IMR-90 (cell line): Measurements from ENCODE around the gene STT3A. TPM values are rescaled to one million over a fixed set of nuclear protein-coding genes. Genes with fewer than 3 reads are reported as not detected.
A peak's percentile ranks its signal among the peaks of the same experiment; 100 is the strongest.

Experiments used
- ATAC-seq: fragments of 200-7000 bp; cut with Tn5 transposase; 2 replicates; pipeline ENCODE4 v1.9.1; 2020; ENCODE audit warnings: low read depth, mild to moderate bottlenecking, moderate library complexity
- BruUV-seq: library from RNA; stranded (reverse); fragments of 400-500 nt; replicated peaks from 2 replicates; lab custom pipeline; 2021; lab: Mats Ljungman, UMichigan
- CTCF ChIA-PET: fragments of 300-600 bp; formaldehyde crosslinking; extraction: SDS; loops from one replicate; lab custom pipeline; 2021; ENCODE audit warnings: antibody characterized with exemption; lab: Yijun Ruan, JAX
- POLR2A ChIA-PET: fragments of 300-600 bp; sonication (Branson Sonifier 250); formaldehyde crosslinking; loops from one replicate; lab custom pipeline; 2022; ENCODE audit warnings: antibody characterized with exemption; ENCODE audit not compliant: unreplicated experiment; lab: Charles Lee
- DNase-seq: peaks from one replicate; pipeline ENCODE4 v3.0.0; 2013
- H2AFZ ChIP-seq: replicated peaks from 2 replicates; pipeline ENCODE3; 2013; ENCODE audit warnings: low read length, mild to moderate bottlenecking; ENCODE audit not compliant: poor library complexity
- H2AK5ac ChIP-seq: 2 replicates; pipeline ENCODE4 v1.6.1; 2013; ENCODE audit warnings: low read depth, low read length, inconsistent platforms
- H2AK9ac ChIP-seq: replicated peaks from 2 replicates; pipeline ENCODE3; 2013; ENCODE audit warnings: mild to moderate bottlenecking, low read depth, low read length, moderate library complexity; ENCODE audit not compliant: poor library complexity
- H2BK120ac ChIP-seq: 2 replicates; pipeline ENCODE4 v1.6.1; 2013; ENCODE audit warnings: low read depth, low read length, inconsistent platforms
- H2BK15ac ChIP-seq: 3 replicates; pipeline ENCODE4 v1.6.1; 2013; ENCODE audit warnings: low read depth, low read length, inconsistent platforms
- H2BK20ac ChIP-seq: 2 replicates; pipeline ENCODE4 v1.6.1; 2013; ENCODE audit warnings: low read depth, mild to moderate bottlenecking, inconsistent platforms, low read length, moderate library complexity
- H2BK5ac ChIP-seq: 2 replicates; pipeline ENCODE4 v1.6.1; 2013; ENCODE audit warnings: mild to moderate bottlenecking, low read depth, low read length, inconsistent platforms; ENCODE audit not compliant: poor library complexity, severe bottlenecking
- H3K14ac ChIP-seq: replicated peaks from 2 replicates; pipeline ENCODE4 v1.6.1; 2013; ENCODE audit warnings: low read depth, low read length, inconsistent platforms
- H3K18ac ChIP-seq: 2 replicates; pipeline ENCODE4 v1.6.1; 2013; ENCODE audit warnings: low read depth, low read length, control low read depth
- H3K23ac ChIP-seq: 2 replicates; pipeline ENCODE4 v1.6.1; 2013; ENCODE audit warnings: low read depth, low read length, inconsistent platforms
- H3K27ac ChIP-seq: 2 replicates; pipeline ENCODE4 v1.5.1; 2013; ENCODE audit warnings: mild to moderate bottlenecking, control low read depth, low read length; ENCODE audit not compliant: insufficient read depth
- H3K27me3 ChIP-seq: 2 replicates; pipeline ENCODE4 v1.6.1; 2013; ENCODE audit warnings: low read length; ENCODE audit not compliant: control insufficient read depth, insufficient read depth
- H3K36me3 ChIP-seq: 2 replicates; pipeline ENCODE4 v1.6.1; 2013; ENCODE audit warnings: low read length, mixed read lengths; ENCODE audit not compliant: control insufficient read depth, insufficient read depth
- H3K4ac ChIP-seq: 2 replicates; pipeline ENCODE4 v1.6.1; 2013; ENCODE audit warnings: low read depth, low read length, inconsistent platforms
- H3K4me1 ChIP-seq: 2 replicates; pipeline ENCODE4 v1.6.1; 2013; ENCODE audit warnings: low read length, mixed read lengths; ENCODE audit not compliant: control insufficient read depth, insufficient read depth
- H3K4me2 ChIP-seq: 2 replicates; pipeline ENCODE4 v1.6.1; 2013; ENCODE audit warnings: low read depth, mild to moderate bottlenecking, control low read depth, low read length, moderate library complexity
- H3K4me3 ChIP-seq: 2 replicates; pipeline ENCODE4 v1.5.1; 2013; ENCODE audit warnings: low read depth, mild to moderate bottlenecking, control low read depth, low read length, moderate library complexity; ENCODE audit not compliant: insufficient read depth
- H3K56ac ChIP-seq: 2 replicates; pipeline ENCODE4 v1.6.1; 2013; ENCODE audit warnings: low read length, inconsistent platforms; ENCODE audit not compliant: insufficient read depth; ENCODE audit errors: extremely low read depth
- H3K79me1 ChIP-seq, 2 experiments: 2 replicates each; pipeline ENCODE4 v1.6.1; 2013; ENCODE audit warnings: low read length in 2 of 2, inconsistent platforms in 1 of 2, low read depth in 1 of 2
- H3K9ac ChIP-seq: 2 replicates; pipeline ENCODE4 v1.6.1; 2013; ENCODE audit warnings: low read depth, low read length, control low read depth
- H3K9me1 ChIP-seq: 2 replicates; pipeline ENCODE4 v1.6.1; 2013; ENCODE audit warnings: low read length, inconsistent platforms; ENCODE audit not compliant: insufficient read depth
- H3K9me3 ChIP-seq: 2 replicates; pipeline ENCODE4 v1.6.1; 2013; ENCODE audit warnings: low read length; ENCODE audit not compliant: control insufficient read depth, insufficient read depth
- H4K20me1 ChIP-seq: 2 replicates; pipeline ENCODE4 v1.6.1; 2013; ENCODE audit warnings: low read length, inconsistent platforms; ENCODE audit not compliant: insufficient read depth
- H4K5ac ChIP-seq: 2 replicates; pipeline ENCODE4 v1.6.1; 2013; ENCODE audit warnings: mild to moderate bottlenecking, low read depth, low read length, control low read depth
- H4K8ac ChIP-seq, 2 experiments: 2 replicates each; pipeline ENCODE4 v1.6.1; 2013; ENCODE audit warnings: low read depth in 2 of 2, low read length in 2 of 2, control low read depth in 1 of 2, inconsistent platforms in 1 of 2
- H4K91ac ChIP-seq: 2 replicates; pipeline ENCODE4 v1.6.1; 2013; ENCODE audit warnings: low read depth, low read length, inconsistent platforms; ENCODE audit not compliant: insufficient read depth
- BHLHE40 ChIP-seq: fragments of 150-350 bp; IDR thresholded peaks from 2 replicates; pipeline ENCODE4 v1.6.1; 2016; ENCODE audit warnings: mild to moderate bottlenecking, low read depth, low read length
- CEBPB ChIP-seq: IDR thresholded peaks from 2 replicates; pipeline ENCODE4 v1.6.1; 2012; ENCODE audit warnings: low read depth, low read length, improper control_type of control experiment
- CHD1 ChIP-seq: IDR thresholded peaks from 2 replicates; pipeline ENCODE4 v1.6.1; 2012; ENCODE audit warnings: low read depth, low read length, improper control_type of control experiment
- CTCF ChIP-seq: conservative IDR thresholded peaks from 2 replicates; pipeline ENCODE4 v1.5.1; 2012; ENCODE audit warnings: mild to moderate bottlenecking, low read depth, low read length, improper control_type of control experiment
- FOS ChIP-seq: fragments of 150-350 bp; IDR thresholded peaks from 2 replicates; pipeline ENCODE4 v1.6.1; 2016; ENCODE audit warnings: low read depth, low read length
- MAFK ChIP-seq: IDR thresholded peaks from 2 replicates; pipeline ENCODE4 v1.6.1; 2012; ENCODE audit warnings: low read depth, low read length, improper control_type of control experiment
- MAZ ChIP-seq: IDR thresholded peaks from 2 replicates; pipeline ENCODE4 v1.6.1; 2012; ENCODE audit warnings: low read depth, mild to moderate bottlenecking, low read length, improper control_type of control experiment, moderate library complexity, borderline replicate concordance
- MXI1 ChIP-seq: IDR thresholded peaks from 2 replicates; pipeline ENCODE4 v1.6.1; 2012; ENCODE audit warnings: low read depth, mild to moderate bottlenecking, low read length, moderate library complexity, borderline replicate concordance
- NFE2L2 ChIP-seq: fragments of 150-350 bp; IDR thresholded peaks from 2 replicates; pipeline ENCODE4 v1.6.1; 2016; ENCODE audit warnings: low read depth, mild to moderate bottlenecking, low read length
- POLR2A ChIP-seq: IDR thresholded peaks from 2 replicates; pipeline ENCODE4 v1.6.1; 2012; ENCODE audit warnings: mild to moderate bottlenecking, low read depth, low read length
- RAD21 ChIP-seq: IDR thresholded peaks from 2 replicates; pipeline ENCODE4 v1.6.1; 2012; ENCODE audit warnings: low read length, improper control_type of control experiment
- RCOR1 ChIP-seq: IDR thresholded peaks from 2 replicates; pipeline ENCODE4 v1.6.1; 2012; ENCODE audit warnings: mild to moderate bottlenecking, low read length, improper control_type of control experiment; ENCODE audit not compliant: insufficient replicate concordance
- RFX5 ChIP-seq: IDR thresholded peaks from 2 replicates; pipeline ENCODE4 v1.8.0; 2012; ENCODE audit warnings: low read depth, mild to moderate bottlenecking, low read length, moderate library complexity
- SMC3 ChIP-seq: fragments of 150-350 bp; IDR thresholded peaks from 2 replicates; pipeline ENCODE4 v1.6.1; 2016; ENCODE audit warnings: low read depth, mild to moderate bottlenecking, antibody characterized with exemption, low read length, moderate library complexity
- USF2 ChIP-seq: fragments of 150-350 bp; IDR thresholded peaks from 2 replicates; pipeline ENCODE4 v1.6.1; 2017; ENCODE audit warnings: mild to moderate bottlenecking, antibody characterized with exemption, low read length, low read depth
- WGBS, 2 experiments: methylation state at CpG; one replicate each; pipeline versions ENCODE4 v1.1.5 to v1.1.7; 2013; ENCODE audit warnings: missing lambda C conversion rate in 2 of 2; ENCODE audit not compliant: insufficient read length in 1 of 2; ENCODE audit errors: extremely low coverage in 2 of 2; 5-methylcytosine and 5-hydroxymethylcytosine counted together
- dilution Hi-C: fragments of 300-500 bp; cut with HindIII; formaldehyde crosslinking; loops from one replicate; pipeline ENCODE4 v1.14.3; 2018; ENCODE audit warnings: low sequenced_read_pairs; ENCODE audit not compliant: unreplicated experiment
- in situ Hi-C: fragments of 300-500 bp; cut with MboI; formaldehyde crosslinking; loops from 3 replicates; pipeline ENCODE4 v1.14.3; 2019; ENCODE audit warnings: low sequenced_read_pairs, inconsistent platforms, mixed read lengths
- intact Hi-C: fragments of 100-400 bp; cut with micrococcal nuclease; formaldehyde crosslinking; loops from 2 replicates; pipeline ENCODE4 v1.10.0; 2022
- polyA plus RNA-seq, 3 experiments: library from polyadenylated mRNA; depleted of rRNA; stranded (reverse); fragments of >200 nt; gene quantifications; 2 replicates each; pipeline ENCODE4 v1.2.3, GENCODE V29; 2012; ENCODE audit warnings: low replicate concordance in 1 of 3
- total RNA-seq: library from RNA; depleted of rRNA; stranded (reverse); fragments of >200 nt; gene quantifications from 2 replicates; pipeline ENCODE4 v1.2.3, GENCODE V29; 2012
- TF ChIP-seq, protein P1 (sequence below): fragments of 150-350 bp; IDR thresholded peaks from 2 replicates; pipeline ENCODE4 v1.6.1; 2016; ENCODE audit warnings: low read depth, mild to moderate bottlenecking, low read length, moderate library complexity, borderline replicate concordance

Gene STT3A
- total and polyA plus RNA-seq, 2 of the 4 experiments (the other 2 are of a cell fraction) = 180 to 387 TPM

DNA sequence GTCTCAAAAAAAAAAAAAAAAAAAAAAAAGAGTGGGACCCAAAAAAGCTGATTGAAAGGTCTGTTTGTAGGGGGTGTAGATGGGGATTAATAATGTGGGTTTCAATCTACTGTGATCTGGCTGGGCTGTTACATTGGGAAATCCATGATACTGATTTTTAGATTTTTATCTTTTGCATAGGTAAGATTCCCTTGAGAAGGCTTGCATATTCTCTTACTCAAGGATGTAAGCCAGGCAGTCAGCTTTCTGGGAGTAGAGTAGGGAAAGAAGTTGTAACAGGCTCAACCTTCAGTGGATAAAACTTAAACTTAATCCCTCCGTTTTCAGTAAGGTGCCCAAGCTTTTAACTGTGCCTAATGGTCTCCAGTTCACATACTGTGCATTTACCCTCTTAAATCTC, 30.4 kb downstream of the STT3A start:
- DNase-seq (no peak), ATAC-seq (no peak)
- no peaks in the 10 kb centered on the region for H3K27me3 ChIP-seq
- no peak overlapping the region for H3K9ac ChIP-seq
- peaks cover 8 to 36% of the 10 kb centered on the region in 2 experiments; a peak in 3 of 4 replicates for H3K79me1 ChIP-seq
- no peaks in the 10 kb centered on the region for H4K20me1 ChIP-seq
- no peak overlapping the region for H2AFZ ChIP-seq
- H3K4ac ChIP-seq = peak overlapping the region; percentile 33; the same call in 1 of the 2 replicates
- H2BK120ac ChIP-seq = no peak overlapping the region
- no peak for TF ChIP-seq MAZ
- no peak for TF ChIP-seq RAD21
- TF ChIP-seq CEBPB = no peak
- TF ChIP-seq CTCF = no peak
- TF ChIP-seq POLR2A = no peak
- TF ChIP-seq, protein P1, sequence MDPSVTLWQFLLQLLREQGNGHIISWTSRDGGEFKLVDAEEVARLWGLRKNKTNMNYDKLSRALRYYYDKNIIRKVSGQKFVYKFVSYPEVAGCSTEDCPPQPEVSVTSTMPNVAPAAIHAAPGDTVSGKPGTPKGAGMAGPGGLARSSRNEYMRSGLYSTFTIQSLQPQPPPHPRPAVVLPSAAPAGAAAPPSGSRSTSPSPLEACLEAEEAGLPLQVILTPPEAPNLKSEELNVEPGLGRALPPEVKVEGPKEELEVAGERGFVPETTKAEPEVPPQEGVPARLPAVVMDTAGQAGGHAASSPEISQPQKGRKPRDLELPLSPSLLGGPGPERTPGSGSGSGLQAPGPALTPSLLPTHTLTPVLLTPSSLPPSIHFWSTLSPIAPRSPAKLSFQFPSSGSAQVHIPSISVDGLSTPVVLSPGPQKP = no peak
- TF ChIP-seq BHLHE40 = no peak
- no peak for TF ChIP-seq NFE2L2
- TF ChIP-seq MXI1 = no peak
- TF ChIP-seq RCOR1 = no peak
- TF ChIP-seq RFX5 = no peak
- no peak for TF ChIP-seq CHD1
- TF ChIP-seq USF2 = no peak
- no peak for TF ChIP-seq MAFK
- no peak for TF ChIP-seq SMC3
- TF ChIP-seq FOS = no peak
- no peak overlapping the region for H3K56ac ChIP-seq
- no peak overlapping the region; the same call in 1 of the 2 replicates for H2BK20ac ChIP-seq
- no peaks in the 10 kb centered on the region for H3K9me3 ChIP-seq
- intact Hi-C loops (no loop called here), dilution Hi-C loops (no loop called here), in situ Hi-C loops (loop anchor here (10.0 kb wide), 1 partner anchor 252 kb away; no protein-coding TSS in a partner anchor)
- H2BK5ac ChIP-seq = no peak overlapping the region
- H3K36me3 ChIP-seq = peaks cover 18% of the 10 kb centered on the region
- no CpG with 5 or more reads among the region's 1 CpG for WGBS, 2 experiments
- peak overlapping the region; percentile 46; the same call in 1 of the 2 replicates for H2AK5ac ChIP-seq
- no peak overlapping the region for H2AK9ac ChIP-seq
- no peak overlapping the region for H3K23ac ChIP-seq
- no peak overlapping the region for H4K91ac ChIP-seq
- no peak overlapping the region for H3K4me2 ChIP-seq
- POLR2A ChIA-PET = no interaction called here
- H3K4me3 ChIP-seq = no peak overlapping the region
- CTCF ChIA-PET = interaction anchor here (0.6 to 0.7 kb wide), 2 partner anchors 48 to 1211 kb away, joined by 3 to 4 read pairs; no protein-coding TSS in a partner anchor
- no peak overlapping the region for H2BK15ac ChIP-seq
- H3K9me1 ChIP-seq = no peaks in the 10 kb centered on the region
- peaks cover 8% of the 10 kb centered on the region for H3K4me1 ChIP-seq
- H4K8ac ChIP-seq = no peak overlapping the region
- H3K18ac ChIP-seq = no peak overlapping the region
- H3K14ac ChIP-seq = no peak overlapping the region
- no peak overlapping the region for H4K5ac ChIP-seq
- no peak overlapping the region for H3K27ac ChIP-seq
- BruUV-seq = no TSS peak
